Measurements from ENCODE around the gene LRSAM1.

Gene LRSAM1

DNA sequence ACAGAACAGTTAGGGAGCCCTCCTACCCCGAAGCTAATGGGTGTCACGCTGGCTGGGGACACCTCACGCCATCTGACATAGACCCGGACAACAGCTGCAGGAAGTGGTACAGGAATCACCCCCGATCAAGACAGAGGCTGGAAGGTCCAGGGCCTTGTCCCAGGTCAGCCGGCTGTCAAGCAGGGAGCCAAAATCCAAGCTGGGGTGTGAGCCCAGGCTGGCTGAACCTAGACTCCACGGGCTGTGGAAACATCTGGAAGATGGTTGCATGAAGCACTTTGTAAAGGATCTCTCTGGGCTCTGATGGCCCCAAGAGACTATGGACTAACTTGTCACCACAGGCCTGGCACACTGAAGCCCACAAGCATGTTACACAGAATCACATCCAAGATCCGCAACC lies 91.9 kb downstream of the LRSAM1 start:
- Histone ChIP-seq H3K4me1 (ENCODE audit: insufficient read depth, poor library complexity, severe bottlenecking) (peaks cover 77% of the 10 kb centered on the region), H3K27ac (ENCODE audit: poor library complexity, severe bottlenecking) (peak overlapping the region; percentile 84), H3K9me3 (ENCODE audit: severe bottlenecking) (no peaks in the 10 kb centered on the region), H3K4me3 (ENCODE audit: severe bottlenecking) (no peak overlapping the region), H3K27me3 (ENCODE audit: insufficient read depth, poor library complexity, severe bottlenecking) (no peaks in the 10 kb centered on the region), H3K36me3 (ENCODE audit: low read depth) (peaks cover 55% of the 10 kb centered on the region)
- ATAC-seq (ENCODE audit: low read depth) (no peak), DNase-seq (ENCODE audit: low spot score) (no peak)
- TF ChIP-seq, protein P1, sequence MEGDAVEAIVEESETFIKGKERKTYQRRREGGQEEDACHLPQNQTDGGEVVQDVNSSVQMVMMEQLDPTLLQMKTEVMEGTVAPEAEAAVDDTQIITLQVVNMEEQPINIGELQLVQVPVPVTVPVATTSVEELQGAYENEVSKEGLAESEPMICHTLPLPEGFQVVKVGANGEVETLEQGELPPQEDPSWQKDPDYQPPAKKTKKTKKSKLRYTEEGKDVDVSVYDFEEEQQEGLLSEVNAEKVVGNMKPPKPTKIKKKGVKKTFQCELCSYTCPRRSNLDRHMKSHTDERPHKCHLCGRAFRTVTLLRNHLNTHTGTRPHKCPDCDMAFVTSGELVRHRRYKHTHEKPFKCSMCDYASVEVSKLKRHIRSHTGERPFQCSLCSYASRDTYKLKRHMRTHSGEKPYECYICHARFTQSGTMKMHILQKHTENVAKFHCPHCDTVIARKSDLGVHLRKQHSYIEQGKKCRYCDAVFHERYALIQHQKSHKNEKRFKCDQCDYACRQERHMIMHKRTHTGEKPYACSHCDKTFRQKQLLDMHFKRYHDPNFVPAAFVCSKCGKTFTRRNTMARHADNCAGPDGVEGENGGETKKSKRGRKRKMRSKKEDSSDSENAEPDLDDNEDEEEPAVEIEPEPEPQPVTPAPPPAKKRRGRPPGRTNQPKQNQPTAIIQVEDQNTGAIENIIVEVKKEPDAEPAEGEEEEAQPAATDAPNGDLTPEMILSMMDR (IDR thresholded peaks at IDR 0.05; ENCODE audit: poor library complexity, severe bottlenecking) = no peak

DNA sequence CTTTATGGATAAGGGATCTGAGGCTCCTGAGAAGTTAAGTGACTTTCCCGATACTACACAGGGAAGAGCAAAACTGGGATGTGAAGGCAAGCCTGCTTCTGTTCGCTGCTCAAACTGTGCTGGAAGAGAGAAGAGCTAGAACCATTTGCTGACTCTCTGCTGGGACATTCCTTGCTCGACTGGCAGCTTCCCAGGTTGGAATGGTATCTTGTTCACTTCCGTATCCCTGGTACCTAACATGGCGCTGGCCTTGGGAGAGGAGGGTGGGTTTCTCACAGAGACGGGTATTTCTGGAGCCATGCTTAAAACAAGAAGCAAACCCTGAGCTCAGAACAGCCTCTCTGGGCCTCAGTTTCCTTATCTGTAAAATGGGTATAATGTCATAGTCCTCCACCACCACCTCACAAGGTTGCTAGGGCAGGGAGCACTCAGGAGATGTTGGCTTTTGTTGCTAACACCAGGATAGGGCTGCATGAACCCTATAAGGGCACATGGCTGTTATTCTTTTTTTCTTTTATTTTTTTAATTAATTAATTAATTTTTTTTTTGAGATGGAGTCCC lies 92.7 kb downstream of the LRSAM1 start:
- Histone ChIP-seq H3K4me1 (ENCODE audit: insufficient read depth, poor library complexity, severe bottlenecking) (peaks cover 72% of the 10 kb centered on the region), H3K27ac (ENCODE audit: poor library complexity, severe bottlenecking) (peak overlapping the region; percentile 84)
- no peak for ATAC-seq (ENCODE audit: low read depth)

DNA sequence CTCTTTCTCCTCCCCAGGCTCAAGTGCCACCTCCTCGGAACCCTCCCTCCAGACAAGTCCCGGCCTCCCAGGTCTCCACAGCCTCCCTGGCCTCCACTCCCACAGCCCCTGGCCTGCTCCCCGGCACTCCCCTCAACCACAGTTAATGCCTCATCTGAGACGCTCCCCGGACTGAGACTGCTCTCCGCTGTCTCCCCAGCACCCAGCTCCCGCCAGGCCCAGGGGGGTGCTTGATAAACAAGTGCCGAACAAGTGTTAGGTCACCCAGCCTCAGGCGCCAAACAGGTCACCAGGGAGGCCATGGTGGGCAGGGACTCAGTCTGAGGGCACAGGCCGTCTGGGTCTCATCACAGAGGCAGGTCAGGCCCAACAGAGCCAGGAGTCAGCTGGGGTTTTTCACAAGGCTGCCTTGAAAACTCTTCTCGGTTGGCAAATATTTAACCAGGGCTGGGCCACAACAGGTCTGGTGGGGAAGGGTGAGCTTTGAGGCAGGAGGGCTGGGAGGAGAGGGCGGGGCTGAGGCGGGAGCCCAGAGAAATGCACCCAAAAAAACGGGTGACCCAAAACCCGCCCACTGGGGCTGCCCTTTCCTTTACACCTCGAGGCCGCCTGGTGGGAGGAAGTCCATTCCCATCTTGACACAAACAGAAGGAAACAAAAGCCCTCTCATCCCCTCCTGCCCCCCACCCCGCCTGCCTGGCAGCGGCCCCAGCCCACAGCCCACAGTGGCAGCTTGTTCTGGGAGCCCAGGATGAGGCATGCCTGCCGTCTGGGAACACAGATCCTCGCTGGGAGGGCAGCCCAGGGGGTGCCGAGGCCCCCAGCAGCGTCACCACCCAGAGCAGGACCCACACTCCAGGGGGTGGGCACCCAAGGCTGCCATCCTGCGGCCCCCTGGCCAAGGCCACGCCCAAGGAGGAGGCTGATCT lies 94.2 kb downstream of the LRSAM1 start:
- ATAC-seq (ENCODE audit: low read depth) = peak; percentile 75
- DNase-seq (ENCODE audit: low spot score) = peak; percentile 87
- no peak overlapping the region for H3K4me3 ChIP-seq (ENCODE audit: severe bottlenecking)
- peak overlapping the region; percentile 84 for H3K27ac ChIP-seq (ENCODE audit: poor library complexity, severe bottlenecking)
- H3K4me1 ChIP-seq (ENCODE audit: insufficient read depth, poor library complexity, severe bottlenecking) = peaks cover 61% of the 10 kb centered on the region
- TF ChIP-seq, protein P1 (IDR thresholded peaks at IDR 0.05; ENCODE audit: poor library complexity, severe bottlenecking) = no peak
- H3K27me3 ChIP-seq (ENCODE audit: insufficient read depth, poor library complexity, severe bottlenecking) = no peaks in the 10 kb centered on the region
- peaks cover 67% of the 10 kb centered on the region for H3K36me3 ChIP-seq (ENCODE audit: low read depth)
- H3K9me3 ChIP-seq (ENCODE audit: severe bottlenecking) = no peaks in the 10 kb centered on the region

More for the DNA sequence above, 92.7 kb downstream of the LRSAM1 start:
- no peaks in the 10 kb centered on the region for H3K27me3 ChIP-seq (ENCODE audit: insufficient read depth, poor library complexity, severe bottlenecking)
- TF ChIP-seq, protein P1 (IDR thresholded peaks at IDR 0.05; ENCODE audit: poor library complexity, severe bottlenecking) = no peak
- H3K36me3 ChIP-seq (ENCODE audit: low read depth) = peaks cover 63% of the 10 kb centered on the region
- no peak for DNase-seq (ENCODE audit: low spot score)
- no peaks in the 10 kb centered on the region for H3K9me3 ChIP-seq (ENCODE audit: severe bottlenecking)
- H3K4me3 ChIP-seq (ENCODE audit: severe bottlenecking) = no peak overlapping the region

DNA sequence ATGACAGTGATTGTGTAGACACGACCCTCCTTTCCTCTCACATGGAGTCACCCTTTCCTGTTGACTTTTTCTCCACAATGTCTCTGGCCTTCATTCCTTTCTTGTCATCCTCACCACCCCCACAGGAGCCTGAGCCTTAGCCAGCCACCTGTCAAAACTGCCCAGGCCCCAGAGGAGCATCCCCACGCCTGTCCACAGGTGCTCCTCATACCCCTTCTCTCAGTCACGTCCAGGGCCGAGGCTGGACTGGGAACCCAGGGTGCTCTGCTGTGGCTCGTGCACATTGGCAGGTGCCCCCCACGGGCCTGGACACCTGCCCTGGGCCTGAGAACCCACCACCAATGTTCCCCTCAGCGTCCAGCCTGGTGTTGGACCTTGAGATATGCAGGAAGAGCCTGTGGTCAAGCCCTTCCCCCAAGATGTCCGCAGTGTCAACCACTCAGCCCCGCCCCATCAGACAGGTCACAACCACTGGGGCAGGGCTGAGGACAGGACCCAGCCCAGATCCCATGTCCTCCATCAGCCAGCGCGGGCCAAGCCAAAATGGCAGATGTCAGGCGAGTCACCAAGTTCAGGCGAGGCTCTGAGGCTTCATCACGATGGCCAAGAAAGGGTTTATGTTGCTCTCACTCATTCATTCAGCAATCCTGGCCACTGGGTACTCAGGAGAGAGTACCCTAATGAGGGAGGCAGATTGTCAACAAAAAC lies 95.0 kb downstream of the LRSAM1 start:
- TF ChIP-seq, protein P1 (IDR thresholded peaks at IDR 0.05; ENCODE audit: poor library complexity, severe bottlenecking) = no peak
- Histone ChIP-seq H3K9me3 (ENCODE audit: severe bottlenecking) (no peaks in the 10 kb centered on the region), H3K27me3 (ENCODE audit: insufficient read depth, poor library complexity, severe bottlenecking) (no peaks in the 10 kb centered on the region), H3K36me3 (ENCODE audit: low read depth) (peaks cover 71% of the 10 kb centered on the region), H3K4me1 (ENCODE audit: insufficient read depth, poor library complexity, severe bottlenecking) (peaks cover 53% of the 10 kb centered on the region), H3K4me3 (ENCODE audit: severe bottlenecking) (no peak overlapping the region), H3K27ac (ENCODE audit: poor library complexity, severe bottlenecking) (peak overlapping the region; percentile 84)
- ATAC-seq (ENCODE audit: low read depth) = peak; percentile 9
- no peak for DNase-seq (ENCODE audit: low spot score)
